ENCODE measurements around the gene CAPN9.
A peak's percentile ranks its signal among the peaks of the same experiment; 100 is the strongest.
"Not testable (repeated sequence)": the region's sequence is repeated elsewhere in the genome, so short reads cannot be mapped to it uniquely, and the experiment has no call there.

Gene CAPN9

DNA sequence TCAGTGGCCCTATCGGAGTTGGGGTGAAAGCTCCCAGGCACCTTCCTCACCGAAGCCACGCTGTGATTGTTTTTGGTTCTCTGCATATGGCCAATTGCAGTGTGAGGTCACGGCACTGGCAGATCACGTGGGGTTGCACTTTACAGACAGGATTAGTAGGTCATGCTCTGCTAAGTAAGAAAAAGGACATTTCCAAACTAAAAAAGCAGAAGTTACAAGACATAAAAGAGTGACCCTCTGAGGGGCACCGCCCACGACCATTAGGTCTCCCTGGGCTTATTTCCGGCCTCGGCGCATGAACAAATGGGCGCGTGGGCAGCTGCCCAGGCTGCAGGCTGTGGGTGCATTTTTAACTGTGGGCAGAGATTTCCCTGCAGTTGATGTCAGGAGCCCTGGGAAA, 2.0 kb downstream of the CAPN9 start:
- DNase-seq: no peak

DNA sequence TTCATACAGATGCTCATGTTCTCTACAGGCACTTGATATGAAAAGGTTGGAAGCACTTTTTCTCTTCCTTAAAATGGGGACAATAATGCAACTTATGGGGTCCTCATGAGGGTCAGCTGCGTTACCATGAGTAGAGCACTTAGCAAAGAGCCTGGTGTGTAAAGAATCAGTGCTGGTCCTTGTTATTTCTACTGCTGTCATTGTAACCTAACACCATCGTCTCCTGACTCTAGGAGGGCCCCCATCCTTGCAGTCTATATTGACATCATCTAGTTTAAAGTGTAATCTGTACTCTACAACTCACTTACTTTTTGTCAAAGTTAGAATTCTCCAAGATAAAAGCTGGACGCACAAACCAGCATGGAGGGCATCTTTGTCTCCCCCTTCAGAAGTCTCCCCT, 2.4 kb downstream of the CAPN9 start:
- DNase-seq: no peak

DNA sequence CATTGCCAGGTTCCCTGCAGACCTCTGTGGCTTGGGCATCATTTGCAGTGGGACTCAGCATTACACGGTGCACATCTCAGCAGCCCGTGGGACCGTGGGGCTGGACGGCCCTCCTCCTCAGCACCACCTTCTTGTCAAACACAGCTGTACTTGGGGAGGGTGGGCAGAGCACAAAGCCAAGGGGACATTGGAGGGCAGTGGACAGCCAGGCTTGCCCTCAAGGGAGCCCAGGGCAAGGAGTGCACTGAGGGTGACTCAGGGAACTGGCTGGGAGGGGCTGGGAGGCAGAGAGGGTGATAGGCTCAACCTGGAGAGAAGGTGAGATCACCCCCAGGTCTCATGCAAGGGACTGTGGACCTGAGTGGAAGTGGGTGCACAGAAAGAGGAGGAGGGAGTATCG, 3.4 kb downstream of the CAPN9 start:
- DNase-seq: no peak

DNA sequence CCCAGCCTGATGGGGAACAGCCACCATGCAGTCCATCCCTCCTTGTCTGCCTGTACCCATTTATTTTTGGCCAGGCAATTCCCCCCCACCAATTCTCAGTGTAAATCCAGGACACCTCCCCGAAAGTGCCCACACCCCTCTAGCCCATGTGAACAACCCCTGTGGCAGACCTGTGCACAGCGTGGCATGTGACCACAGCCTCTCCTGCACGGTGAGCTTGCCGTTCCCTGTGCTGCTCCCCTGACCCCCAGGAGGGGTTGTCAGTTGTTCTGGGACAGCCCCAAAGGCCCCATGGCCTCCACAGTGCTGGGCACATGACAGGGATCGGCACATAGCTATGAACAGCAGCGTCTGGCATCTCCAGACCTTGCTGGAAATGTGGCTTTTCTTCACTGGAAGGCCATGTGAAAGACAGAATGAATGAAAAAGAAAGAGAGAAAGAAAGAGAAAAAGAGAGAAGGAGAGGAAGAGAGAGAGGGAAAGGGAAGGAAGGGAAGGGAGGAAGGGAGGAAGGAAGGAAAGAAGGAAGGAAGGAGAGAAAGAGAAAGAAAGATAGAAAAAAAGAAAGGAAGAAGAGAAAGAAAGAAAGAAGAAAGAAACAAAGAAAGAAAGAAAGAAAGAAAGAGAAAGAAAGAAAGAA, 3.9 kb downstream of the CAPN9 start:
- no peak for DNase-seq

DNA sequence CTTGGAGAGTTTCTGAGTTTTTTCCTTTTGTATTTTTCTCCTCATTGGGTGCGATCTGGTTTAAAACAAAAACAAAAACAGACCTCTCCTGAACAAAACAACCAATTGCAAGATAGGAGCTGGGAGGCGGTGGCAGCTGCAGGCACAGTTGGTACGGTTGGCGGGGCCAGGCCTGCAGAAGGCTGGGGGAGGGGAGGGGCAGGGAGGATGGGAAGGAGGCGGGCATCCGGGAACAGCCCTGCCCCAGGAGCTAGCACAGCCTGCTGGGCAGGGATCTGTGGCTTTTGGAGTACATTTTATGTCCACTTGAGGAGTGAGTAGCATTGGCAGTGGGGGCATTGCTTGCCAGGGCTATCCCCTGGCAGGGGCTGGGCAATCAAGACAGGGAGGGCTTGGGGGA, 5.2 kb downstream of the CAPN9 start:
- DNase-seq: no peak

DNA sequence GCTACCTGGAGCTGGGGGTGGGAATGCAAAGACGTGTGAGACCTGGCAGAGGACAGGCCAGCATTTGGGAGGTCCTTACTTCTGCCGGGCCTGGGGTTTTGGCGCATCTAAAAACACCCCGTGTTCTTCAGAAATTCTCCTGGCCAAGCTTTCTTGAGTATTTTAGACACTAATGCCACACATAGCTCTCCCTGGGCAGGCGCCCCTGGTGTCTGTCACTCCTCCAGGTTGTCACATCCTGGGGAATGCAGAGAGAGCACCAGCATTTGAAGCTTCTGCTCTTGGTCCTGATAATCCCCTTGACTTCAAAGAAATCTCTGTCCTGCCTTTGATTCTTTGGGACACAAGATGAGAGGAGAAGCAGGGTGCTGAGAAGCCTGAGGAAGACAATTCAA, 6.0 kb downstream of the CAPN9 start:
- DNase-seq: no peak

DNA sequence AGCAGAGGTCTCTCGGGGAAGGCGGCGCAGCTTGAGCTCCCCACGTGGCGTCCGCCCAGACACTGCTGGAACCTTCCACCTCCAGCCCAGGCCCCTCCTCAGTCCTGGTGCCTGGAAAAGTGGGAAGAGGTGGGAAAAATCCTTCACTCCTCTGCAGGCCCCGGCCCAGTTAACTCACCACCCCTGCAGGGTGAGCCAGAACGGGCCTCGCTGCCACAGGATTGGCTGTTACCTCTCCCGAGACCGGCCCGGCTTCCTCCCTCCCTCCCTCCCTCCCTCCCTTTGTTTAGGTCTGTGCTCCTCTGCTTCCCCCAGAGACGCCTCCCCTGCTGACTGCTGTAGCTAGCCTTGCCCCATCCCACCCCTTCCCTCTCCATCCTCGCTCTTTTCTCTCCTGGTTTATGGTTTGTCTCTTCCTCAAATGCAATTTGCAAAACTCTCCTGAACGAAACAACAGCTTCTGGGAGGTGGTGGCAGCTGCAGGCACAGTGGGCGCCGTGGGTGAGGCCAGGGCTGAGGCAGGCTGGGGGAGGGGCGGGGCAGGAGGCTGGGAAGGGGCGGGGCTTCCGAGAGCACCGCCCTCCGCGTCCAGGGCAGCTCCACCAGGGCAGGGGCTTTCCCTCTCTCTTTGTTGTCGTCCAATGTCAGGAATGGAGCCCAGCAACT, 6.5 kb downstream of the CAPN9 start:
- peak; percentile 23 to 28 for DNase-seq

DNA sequence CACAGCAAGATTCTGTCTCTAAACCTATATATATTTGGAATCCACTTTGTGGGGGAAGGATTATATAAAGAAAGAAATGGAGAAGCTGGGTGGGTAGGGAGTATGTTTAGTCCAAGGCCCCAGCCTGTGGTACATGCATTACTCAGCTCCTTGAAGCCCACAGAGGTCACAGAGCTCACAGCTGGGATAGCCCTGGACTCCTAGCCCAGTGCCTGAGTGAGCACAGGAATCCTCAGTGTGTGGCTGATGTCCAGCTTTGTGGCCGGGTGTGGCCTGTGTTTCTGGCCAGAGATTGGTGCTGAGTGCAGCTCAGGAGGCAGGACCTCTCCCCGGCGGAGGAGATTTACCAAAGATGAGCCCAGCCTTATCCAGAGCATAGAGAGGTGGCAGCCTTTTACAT, 7.6 kb downstream of the CAPN9 start:
- no peak for DNase-seq

DNA sequence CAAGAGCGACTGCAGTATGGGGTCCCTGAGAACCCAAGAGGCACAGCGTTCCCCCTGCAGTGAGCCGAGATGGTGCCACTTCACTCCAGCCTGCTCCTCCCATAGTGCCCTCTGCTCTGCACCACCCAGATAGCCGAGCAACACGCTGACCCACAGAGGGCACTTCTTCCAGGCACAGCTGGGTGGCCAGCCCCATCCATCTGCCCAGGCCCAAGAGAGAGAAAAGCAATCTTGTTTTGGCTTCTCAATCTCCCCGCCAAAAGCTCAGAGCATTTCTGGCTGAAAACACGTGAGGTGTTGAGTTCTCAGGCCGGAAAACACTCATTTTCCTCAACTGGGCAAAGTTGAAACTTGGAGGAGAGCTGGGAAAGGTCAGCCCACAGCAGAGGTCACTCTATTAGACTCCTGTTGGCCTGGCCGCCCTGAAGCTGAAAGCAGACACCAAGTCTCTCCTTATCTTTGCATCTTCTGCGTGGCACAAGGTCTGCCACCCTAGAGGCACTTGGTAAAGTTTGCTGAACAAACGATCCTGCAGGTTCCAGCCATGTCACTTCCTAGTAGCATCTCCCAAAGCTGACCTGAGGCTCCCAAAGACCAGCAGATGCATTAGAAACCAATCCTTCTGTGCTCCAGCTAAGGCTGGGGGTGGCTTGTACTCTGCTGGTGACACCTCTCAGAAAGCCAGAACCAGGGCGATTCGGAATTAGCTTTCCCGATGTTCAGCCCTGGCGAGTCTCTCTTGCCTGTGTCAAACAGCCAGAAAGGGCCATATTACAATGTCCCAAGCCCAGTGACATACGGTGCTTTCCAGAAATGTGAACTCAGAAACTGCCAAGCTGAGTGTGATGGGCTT, 10.9 kb downstream of the CAPN9 start:
- DNase-seq: no peak

DNA sequence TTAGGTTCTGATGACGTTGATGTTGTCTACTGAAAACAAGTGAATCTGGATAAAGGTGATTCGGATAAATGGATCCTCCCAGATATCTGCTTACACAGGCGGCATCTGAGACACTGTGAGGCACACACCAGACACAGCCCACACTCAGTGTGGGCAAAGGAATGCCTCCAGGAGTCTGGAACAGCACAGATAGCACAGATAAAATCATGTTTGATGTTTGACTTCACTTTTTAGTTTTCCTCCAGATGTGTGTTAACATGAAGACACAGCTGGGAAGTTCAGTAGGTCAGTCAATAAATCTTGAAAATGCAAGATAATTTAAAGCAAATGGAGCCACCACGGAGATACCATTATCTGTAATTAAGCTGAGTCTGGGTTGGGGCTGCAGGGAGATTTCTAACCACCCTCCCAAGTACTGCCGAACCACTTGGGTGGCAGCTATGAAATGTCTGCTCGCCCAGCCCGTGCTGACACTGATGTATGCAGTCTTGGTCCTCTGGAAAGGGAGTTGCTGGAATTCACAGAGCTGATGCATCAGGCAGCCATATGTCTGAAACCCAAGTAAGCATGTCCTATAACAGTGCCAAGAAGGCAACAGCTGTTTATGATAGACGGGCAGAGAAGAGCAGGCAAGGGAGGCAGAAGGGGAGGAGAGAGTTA, 11.7 kb downstream of the CAPN9 start:
- no peak for DNase-seq

DNA sequence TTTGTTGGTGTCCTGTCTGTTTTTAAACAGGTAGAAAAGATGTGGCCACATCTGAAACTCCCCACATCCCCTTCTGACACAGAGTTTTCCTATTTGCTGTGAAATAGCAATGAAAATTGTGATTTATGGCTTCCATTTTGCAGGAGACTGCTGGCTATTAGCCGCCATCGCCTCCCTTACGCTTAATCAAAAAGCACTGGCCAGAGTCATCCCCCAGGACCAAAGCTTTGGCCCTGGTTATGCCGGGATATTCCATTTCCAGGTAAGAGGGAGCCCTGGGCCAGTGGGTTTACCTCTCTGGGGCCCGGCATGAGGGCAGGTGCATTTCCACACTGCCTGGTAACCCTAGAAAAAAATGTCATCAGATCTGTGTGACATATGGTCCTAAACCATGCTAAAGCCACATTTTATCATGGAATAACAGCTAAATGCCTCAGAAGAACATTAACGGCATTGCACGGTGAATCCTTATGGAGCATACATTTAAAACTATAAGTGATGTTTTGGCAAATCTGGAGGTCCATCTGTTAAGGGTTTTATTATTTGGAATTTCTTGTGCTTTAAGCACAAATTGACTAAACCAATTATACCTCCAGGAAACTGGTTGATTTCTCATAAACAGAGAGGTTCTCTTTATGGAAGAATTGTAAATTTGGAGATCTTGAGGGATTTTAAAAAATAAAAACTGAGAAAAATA, 12.3 kb downstream of the CAPN9 start:
- DNase-seq: no peak

DNA sequence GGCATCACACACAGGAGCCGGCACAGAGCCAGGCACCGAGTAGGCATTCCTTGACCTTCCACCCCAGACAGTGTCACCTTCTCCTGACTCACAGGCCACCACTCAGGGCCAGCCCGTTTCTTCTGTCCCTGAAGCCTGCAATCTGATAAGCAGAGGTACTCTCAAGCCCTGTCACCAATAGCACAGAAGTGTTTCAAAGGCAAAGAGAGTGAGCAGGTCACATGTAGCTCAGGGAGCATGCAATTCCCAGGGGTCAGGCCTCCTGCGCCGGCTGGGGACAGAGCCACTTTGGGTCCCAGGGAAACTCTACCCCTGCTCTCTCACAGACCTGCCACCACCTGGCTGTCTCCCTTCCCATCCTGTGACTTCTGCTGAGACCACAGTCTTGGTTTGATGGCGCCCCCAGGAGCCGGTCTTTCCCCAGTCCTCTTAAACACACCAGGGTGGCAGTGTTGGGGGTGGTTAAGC, 13.2 kb downstream of the CAPN9 start:
- DNase-seq: no peak

DNA sequence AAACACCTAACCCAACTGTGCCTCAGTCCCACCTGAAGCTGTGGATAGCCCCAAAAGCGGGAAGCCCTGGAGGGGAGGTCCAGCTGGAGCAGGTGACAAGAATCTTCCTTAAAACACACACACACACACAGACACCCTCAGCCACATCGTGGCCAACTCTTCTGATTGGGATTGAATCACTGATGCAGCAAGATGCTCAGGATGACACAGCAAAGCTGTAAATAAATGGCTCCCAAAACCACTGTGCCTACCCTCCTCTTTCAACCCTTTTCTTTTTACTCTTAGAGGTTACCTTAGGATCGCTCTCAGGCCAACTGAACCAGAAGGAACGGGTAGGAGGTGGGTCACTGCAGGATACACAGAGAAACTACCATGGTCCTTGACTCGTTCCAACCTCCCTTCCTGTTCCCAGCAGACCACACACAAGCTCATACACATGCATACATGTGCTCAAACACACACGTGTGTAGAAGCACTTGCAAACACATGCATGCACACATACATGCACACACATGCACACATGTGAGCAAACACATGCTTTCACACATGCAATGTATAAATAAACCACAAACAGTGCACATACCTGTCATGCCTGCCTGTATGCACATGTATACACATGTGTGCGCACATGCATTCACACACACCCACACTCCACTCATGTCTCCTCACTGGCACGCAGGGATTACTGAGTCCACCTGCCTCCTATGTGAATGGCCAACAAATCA, 14.4 kb downstream of the CAPN9 start:
- DNase-seq: no peak

DNA sequence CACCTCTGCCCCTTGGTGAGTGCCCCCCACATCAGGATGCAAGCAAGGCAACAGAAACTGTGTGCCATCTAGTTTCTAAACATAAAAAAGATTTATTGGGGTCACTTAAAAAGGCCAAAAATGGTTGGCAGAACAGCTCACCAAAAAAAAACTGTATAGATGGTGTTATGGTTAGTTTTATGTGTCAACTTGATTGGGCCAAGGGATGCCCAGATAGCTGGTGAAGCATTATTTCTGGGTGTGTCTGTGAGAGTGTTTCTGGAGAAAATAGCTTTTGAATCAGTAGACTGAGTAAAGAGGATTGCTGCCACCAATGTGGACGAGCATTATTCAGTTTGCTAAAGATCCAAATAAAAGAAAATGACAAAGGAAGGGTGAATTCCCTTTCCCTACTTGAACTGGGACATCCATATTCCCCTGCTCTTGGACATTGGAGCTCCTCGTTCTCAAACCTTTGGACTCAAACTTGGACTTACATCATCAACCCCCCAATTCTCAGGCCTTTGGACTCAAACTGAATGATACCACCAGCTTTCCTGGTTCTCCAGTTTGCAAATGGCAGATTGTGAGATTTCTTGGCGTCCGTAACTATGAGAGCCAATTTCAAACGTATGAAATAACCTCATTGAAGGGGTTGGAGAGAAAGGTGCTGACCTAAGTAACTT, 16.9 kb downstream of the CAPN9 start:
- no peak for DNase-seq

DNA sequence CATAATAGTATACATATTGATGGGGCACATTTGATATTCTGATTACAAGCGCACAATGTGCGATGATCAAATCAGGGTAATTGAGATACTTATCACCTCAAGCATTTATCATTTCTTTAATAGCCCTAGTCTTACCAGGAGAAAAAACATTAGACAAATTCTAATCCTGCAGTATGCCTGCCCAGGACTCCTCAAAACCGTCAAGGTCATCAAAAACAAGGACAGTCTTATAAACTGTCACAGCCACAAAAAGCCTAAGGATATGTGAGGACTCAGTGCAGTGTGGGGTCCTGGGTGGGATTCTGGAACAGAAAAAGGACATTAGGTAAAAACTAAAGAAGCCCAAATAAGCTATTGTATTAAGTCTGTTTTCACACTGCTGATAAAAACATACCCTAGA, 19.1 kb downstream of the CAPN9 start:
- DNase-seq: no peak

DNA sequence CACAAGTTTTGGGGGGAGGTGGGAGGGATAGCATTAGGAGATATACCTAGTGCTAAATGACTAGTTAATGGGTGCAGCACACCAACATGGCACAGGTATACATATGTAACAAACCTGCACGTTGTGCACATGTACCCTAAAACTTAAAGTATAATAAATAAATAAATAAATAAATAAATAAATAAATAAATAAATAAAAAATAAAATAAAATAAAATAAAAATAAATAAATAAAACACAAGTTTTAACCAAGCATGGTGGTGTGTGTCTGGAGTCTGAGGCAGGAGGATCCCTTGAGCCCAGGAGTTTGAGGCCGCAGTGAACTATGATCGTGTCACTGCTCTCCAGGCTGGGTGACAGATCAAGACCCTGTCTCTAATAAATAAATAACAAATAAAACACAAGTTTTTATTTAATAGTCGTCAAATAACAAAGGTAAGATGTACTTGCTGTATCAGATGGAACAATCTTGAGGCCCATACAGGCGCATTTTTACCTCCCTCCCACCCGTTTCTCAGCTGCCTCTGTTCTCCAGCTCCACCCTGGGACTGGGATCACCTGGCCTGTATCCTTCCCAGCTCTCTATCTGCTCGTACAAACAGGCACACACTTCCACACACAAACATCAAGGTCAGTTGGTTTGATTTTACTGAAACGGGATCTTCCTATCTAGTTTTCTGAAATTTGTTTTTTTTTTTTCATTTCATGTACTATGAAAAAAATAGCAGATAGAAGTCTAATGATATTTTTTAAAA, 20.8 kb downstream of the CAPN9 start:
- not testable (repeated sequence) for DNase-seq

DNA sequence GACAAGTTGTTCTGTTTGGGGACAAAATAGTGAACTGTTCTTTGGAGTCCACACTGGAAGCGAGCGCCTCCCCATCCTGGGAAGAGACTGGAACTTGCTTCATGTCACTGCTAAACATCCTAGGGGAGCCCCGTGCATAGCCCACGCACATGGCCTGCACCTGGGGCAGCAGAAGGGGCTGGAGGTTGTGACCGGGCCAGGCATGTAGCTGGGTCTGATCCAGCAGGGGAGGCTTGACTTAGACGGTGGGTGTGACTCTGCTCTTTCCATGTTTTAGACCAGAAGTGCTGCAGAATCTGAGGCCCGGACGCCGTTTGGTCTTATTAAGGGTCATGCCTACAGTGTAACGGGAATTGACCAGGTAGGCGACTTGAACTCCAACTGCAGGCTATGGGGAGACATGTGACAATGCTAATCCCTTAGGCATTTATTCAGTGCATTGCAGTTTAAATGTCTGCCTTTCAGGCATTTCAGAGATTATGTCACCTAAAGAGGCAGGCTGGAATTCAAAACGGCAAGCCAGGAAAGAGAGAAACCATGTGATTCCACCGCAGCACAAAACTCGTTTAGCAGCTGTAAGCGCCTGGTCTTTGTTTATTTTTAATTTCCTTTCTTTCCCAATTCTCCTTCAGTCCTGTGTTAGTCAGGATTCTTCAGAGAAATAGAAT, 21.8 kb downstream of the CAPN9 start:
- no peak for DNase-seq

DNA sequence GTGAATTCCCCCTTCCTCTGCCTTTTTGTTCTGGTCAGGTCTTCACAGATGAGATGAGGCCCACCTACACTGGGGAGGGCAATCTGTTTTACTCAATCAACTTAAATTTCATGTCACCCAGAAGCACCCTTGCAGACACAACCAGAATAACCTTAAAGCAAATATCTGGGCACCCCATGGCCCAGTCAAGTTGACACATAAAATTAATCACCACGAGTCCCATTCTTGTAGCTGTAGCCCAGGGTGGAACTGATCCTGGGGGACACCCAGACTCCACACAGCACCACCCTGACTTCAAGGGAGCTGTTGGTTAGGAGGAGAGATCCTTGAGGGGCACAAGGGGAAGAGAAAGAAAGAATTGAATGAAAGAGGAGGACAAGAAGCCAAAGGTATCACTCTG, 23.1 kb downstream of the CAPN9 start:
- DNase-seq: no peak

DNA sequence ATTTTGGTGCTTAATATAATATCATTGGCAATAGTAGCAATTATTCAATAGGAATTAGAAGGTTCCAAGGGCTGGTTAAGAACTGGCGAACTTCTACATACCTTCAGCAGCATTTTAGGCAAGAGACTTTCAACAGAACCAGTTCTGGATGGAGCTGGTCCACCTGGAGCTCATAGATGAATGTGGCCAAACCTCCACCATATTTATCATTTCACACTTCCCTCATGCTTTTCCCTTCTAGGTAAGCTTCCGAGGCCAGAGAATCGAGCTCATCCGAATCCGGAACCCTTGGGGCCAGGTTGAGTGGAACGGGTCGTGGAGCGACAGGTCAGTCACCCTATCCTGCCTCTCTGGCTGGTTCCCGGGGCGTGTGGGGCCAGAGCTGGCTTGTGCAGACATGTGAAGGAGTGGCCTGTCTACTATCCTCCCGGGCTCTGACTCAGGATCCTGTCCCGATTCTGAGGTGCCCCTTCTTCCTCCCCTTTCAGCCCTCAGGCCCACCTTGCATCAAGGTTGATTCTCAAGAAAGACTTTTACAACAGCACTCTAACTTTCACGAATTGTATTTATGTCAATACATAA, 24.7 kb downstream of the CAPN9 start:
- no peak for DNase-seq

All from activated CD4-positive, alpha-beta T cell treated with anti-CD3 and anti-CD28 coated beads, Interleukin-2, amount 50 U/mL, for 48 hours (primary cell).